HepG2 (cell line): ENCODE results near the gene PIP5K1C. TPM values are rescaled to one million over a fixed set of nuclear protein-coding genes. Genes with fewer than 3 reads are reported as not detected.

Experiments
- ATAC-seq: fragments of 200-7000 bp; cut with Tn5 transposase; 3 replicates; pipeline ENCODE4 v1.9.1; 2020; ENCODE audit warnings: mild to moderate bottlenecking, moderate library complexity
- BruUV-seq: library from RNA; stranded (reverse); fragments of 400-500 nt; replicated peaks from 2 replicates; lab custom pipeline; 2021; lab: Mats Ljungman, UMichigan
- CTCF ChIA-PET: fragments of 300-600 bp; formaldehyde crosslinking; extraction: SDS; loops from one replicate; lab custom pipeline; 2021; ENCODE audit warnings: low total read pairs, inconsistent platforms, low intra/inter-chr PET ratio; lab: Yijun Ruan, JAX
- POLR2A ChIA-PET: fragments of 350-600 bp; sonication (Branson Sonifier 250); formaldehyde crosslinking; loops from one replicate; lab custom pipeline; 2020; ENCODE audit warnings: antibody characterized with exemption, inconsistent platforms; lab: Yijun Ruan, JAX
- DNase-seq: peaks from one replicate; pipeline ENCODE4 v3.0.0-alpha.2; 2015; ENCODE audit warnings: low spot score
- FAIRE-seq: peaks from 3 replicates; lab custom pipeline; 2011; peaks lifted over from hg19 to GRCh38; lab: Jason Lieb, UNC
- H2AFZ ChIP-seq: one replicate; pipeline ENCODE4 v1.6.1; 2011; ENCODE audit warnings: low read length, inconsistent platforms
- H3K27ac ChIP-seq: fragments of 300-600 bp; 3 replicates; pipeline ENCODE4 v1.8.0; 2011; ENCODE audit warnings: mixed run types, mild to moderate bottlenecking, mixed read lengths, low read length, inconsistent platforms; ENCODE audit not compliant: insufficient read depth; ENCODE audit errors: extremely low read length
- H3K27me3 ChIP-seq, 2 experiments: fragments of 200-600 bp in 1 of 2; 2 replicates in 1 of 2; 3 replicates in 1 of 2; pipeline versions ENCODE4 v1.6.0 to v1.8.0; 2011; ENCODE audit warnings: low read length in 2 of 2, mild to moderate bottlenecking in 2 of 2, moderate library complexity in 2 of 2, inconsistent platforms in 1 of 2; ENCODE audit not compliant: insufficient read depth in 2 of 2, control insufficient read depth in 1 of 2
- H3K36me3 ChIP-seq, 2 experiments: fragments of 200-600 bp in 1 of 2; replicated peaks in 1 of 2; 2 replicates in 1 of 2; 3 replicates in 1 of 2; pipeline versions ENCODE4 v1.5.1 to v1.8.0; 2011; ENCODE audit warnings: low read length in 2 of 2, inconsistent platforms in 1 of 2; ENCODE audit not compliant: insufficient read depth in 2 of 2, control insufficient read depth in 1 of 2
- H3K4me1 ChIP-seq: 2 replicates; pipeline ENCODE4 v1.5.1; 2012; ENCODE audit warnings: low read length, inconsistent platforms; ENCODE audit not compliant: insufficient read depth
- H3K4me2 ChIP-seq: 2 replicates; pipeline ENCODE4 v1.6.0; 2011; ENCODE audit warnings: low read depth, low read length, inconsistent platforms
- H3K4me3 ChIP-seq, 3 experiments: fragments of 200-600 bp in 1 of 3; sonication (generic), shearing (Covaris generic) in 1 of 3; replicated peaks in 1 of 3; 2 replicates each; pipeline ENCODE4 v1.5.1; 2011 to 2016; ENCODE audit warnings: low read length in 3 of 3, inconsistent platforms in 2 of 3, low read depth in 2 of 3, mild to moderate bottlenecking in 2 of 3, control low read depth in 1 of 3, mixed read lengths in 1 of 3; ENCODE audit not compliant: insufficient read depth in 1 of 3
- H3K79me2 ChIP-seq: one replicate; pipeline ENCODE4 v1.6.1; 2011; ENCODE audit warnings: low read length, inconsistent platforms; ENCODE audit not compliant: insufficient read depth
- H3K9ac ChIP-seq: 2 replicates; pipeline ENCODE4 v1.6.0; 2011; ENCODE audit warnings: mild to moderate bottlenecking, low read depth, low read length, inconsistent platforms; ENCODE audit not compliant: insufficient read depth
- H3K9me3 ChIP-seq: 2 replicates; pipeline ENCODE4 v1.5.1; 2012; ENCODE audit warnings: mild to moderate bottlenecking, low read length
- H4K20me1 ChIP-seq: 2 replicates; pipeline ENCODE4 v1.6.0; 2011; ENCODE audit warnings: inconsistent platforms, mild to moderate bottlenecking, low read length, moderate library complexity; ENCODE audit not compliant: insufficient read depth
- AGO2 ChIP-seq: fragments of 200-400 bp; formaldehyde crosslinking; optimal IDR thresholded peaks from 2 replicates; pipeline ENCODE3; 2017; ENCODE audit warnings: mild to moderate bottlenecking, low read depth, low read length, moderate library complexity
- ATF7 ChIP-seq, 2 experiments: fragments of 450-650 bp in 1 of 2; sonication (generic) in 1 of 2; formaldehyde crosslinking in 1 of 2; IDR thresholded peaks; 2 replicates each; pipeline versions ENCODE4 v1.4.0 to v1.6.1; 2016 to 2020; ENCODE audit warnings: antibody characterized with exemption in 1 of 2, mild to moderate bottlenecking in 1 of 2, missing genetic modification reagents in 1 of 2
- NRL ChIP-seq: sonication (generic); formaldehyde crosslinking; IDR thresholded peaks from 2 replicates; pipeline ENCODE4 v1.5.0; 2020; ENCODE audit warnings: missing genetic modification reagents, mild to moderate bottlenecking, moderate library complexity, borderline replicate concordance
- REL ChIP-seq: sonication (generic); formaldehyde crosslinking; conservative IDR thresholded peaks from 2 replicates; pipeline ENCODE4 v1.8.0; 2022; ENCODE audit warnings: mild to moderate bottlenecking, missing genetic modification reagents, moderate library complexity
- RNF2 ChIP-seq: fragments of 450-650 bp; conservative IDR thresholded peaks from 2 replicates; pipeline ENCODE4 v1.6.1; 2016; ENCODE audit warnings: low read depth
- ZFAT ChIP-seq: sonication (generic); formaldehyde crosslinking; conservative IDR thresholded peaks from 2 replicates; pipeline ENCODE4 v1.8.1; 2023; ENCODE audit warnings: missing genetic modification reagents, inconsistent platforms
- ZNF124 ChIP-seq: sonication (generic); formaldehyde crosslinking; IDR thresholded peaks from 2 replicates; pipeline ENCODE4 v1.4.0; 2020; ENCODE audit warnings: missing genetic modification reagents
- ZNF136 ChIP-seq: sonication (generic); formaldehyde crosslinking; IDR thresholded peaks from 2 replicates; pipeline ENCODE4 v1.8.1; 2022; ENCODE audit warnings: low read depth, mild to moderate bottlenecking, moderate library complexity, missing genetic modification reagents
- ZNF589 ChIP-seq: sonication (generic); formaldehyde crosslinking; conservative IDR thresholded peaks from 2 replicates; pipeline ENCODE4 v1.8.0; 2022; ENCODE audit warnings: mild to moderate bottlenecking, moderate library complexity, missing genetic modification reagents
- ZSCAN9 ChIP-seq: IDR thresholded peaks from 2 replicates; pipeline ENCODE4 v1.6.1; 2016; ENCODE audit warnings: borderline replicate concordance
- WGBS: methylation state at CpG from one replicate; pipeline ENCODE4 v1.1.6; 2017; ENCODE audit warnings: low lambda C conversion rate; 5-methylcytosine and 5-hydroxymethylcytosine counted together
- in situ Hi-C: cut with HindIII; loops from 2 replicates; pipeline ENCODE4 v1.10.0; 2017; ENCODE audit warnings: low pct_unique_long_range_greater_than_20kb; ENCODE audit not compliant: extremely low pct_ligation_motif_present
- intact Hi-C: fragments of 100-400 bp; cut with micrococcal nuclease; formaldehyde crosslinking; loops from one replicate; pipeline ENCODE4 v1.10.0; 2022; ENCODE audit not compliant: unreplicated experiment
- polyA plus RNA-seq, 8 experiments: library from polyadenylated mRNA; depleted of rRNA in 3 of 8; stranded (reverse) in 7 of 8; unstranded in 1 of 8; fragments of >200 nt; fragmentation: Illumina TruSeq in 4 of 8; extraction: Trizol in 4 of 8; gene quantifications; 2 replicates each; pipeline versions ENCODE4 v1.2.1 to v1.2.3, GENCODE V29; 2011 to 2016; ENCODE audit warnings: low read depth in 4 of 8, missing spikeins in 1 of 8, mixed read lengths in 1 of 8; ENCODE audit not compliant: insufficient read depth in 1 of 8
- total RNA-seq, 5 experiments: library from RNA; depleted of rRNA; stranded (reverse); fragments of >200 nt; fragmentation: Illumina TruSeq; extraction: Trizol; gene quantifications; 2 replicates each; pipeline ENCODE4 v1.2.3, GENCODE V29; 2016; ENCODE audit warnings: low read depth in 1 of 5
- TF ChIP-seq, protein P1 (sequence below): sonication (generic); formaldehyde crosslinking; IDR thresholded peaks from 2 replicates; pipeline ENCODE4 v1.8.1; 2023; ENCODE audit warnings: missing genetic modification reagents, mild to moderate bottlenecking, borderline replicate concordance
- TF ChIP-seq, protein P2 (sequence below): sonication (generic); formaldehyde crosslinking; IDR thresholded peaks from 2 replicates; pipeline ENCODE4 v1.5.0; 2020; ENCODE audit warnings: mild to moderate bottlenecking, missing genetic modification reagents, borderline replicate concordance
- TF ChIP-seq, protein P3 (sequence below), 2 experiments: sonication (generic) in 1 of 2; formaldehyde crosslinking in 1 of 2; IDR thresholded peaks; 2 replicates each; pipeline versions ENCODE4 v1.4.0 to v1.6.1; 2018 to 2020; ENCODE audit warnings: missing genetic modification reagents in 2 of 2, borderline replicate concordance in 1 of 2, low read depth in 1 of 2, mild to moderate bottlenecking in 1 of 2, missing biosample characterization in 1 of 2

Gene PIP5K1C
- total and polyA plus RNA-seq, 2 of the 13 experiments (the other 11 are each of a cell fraction or from before 2014, with no cell fraction given): 3.6 to 4.3 TPM

DNA sequence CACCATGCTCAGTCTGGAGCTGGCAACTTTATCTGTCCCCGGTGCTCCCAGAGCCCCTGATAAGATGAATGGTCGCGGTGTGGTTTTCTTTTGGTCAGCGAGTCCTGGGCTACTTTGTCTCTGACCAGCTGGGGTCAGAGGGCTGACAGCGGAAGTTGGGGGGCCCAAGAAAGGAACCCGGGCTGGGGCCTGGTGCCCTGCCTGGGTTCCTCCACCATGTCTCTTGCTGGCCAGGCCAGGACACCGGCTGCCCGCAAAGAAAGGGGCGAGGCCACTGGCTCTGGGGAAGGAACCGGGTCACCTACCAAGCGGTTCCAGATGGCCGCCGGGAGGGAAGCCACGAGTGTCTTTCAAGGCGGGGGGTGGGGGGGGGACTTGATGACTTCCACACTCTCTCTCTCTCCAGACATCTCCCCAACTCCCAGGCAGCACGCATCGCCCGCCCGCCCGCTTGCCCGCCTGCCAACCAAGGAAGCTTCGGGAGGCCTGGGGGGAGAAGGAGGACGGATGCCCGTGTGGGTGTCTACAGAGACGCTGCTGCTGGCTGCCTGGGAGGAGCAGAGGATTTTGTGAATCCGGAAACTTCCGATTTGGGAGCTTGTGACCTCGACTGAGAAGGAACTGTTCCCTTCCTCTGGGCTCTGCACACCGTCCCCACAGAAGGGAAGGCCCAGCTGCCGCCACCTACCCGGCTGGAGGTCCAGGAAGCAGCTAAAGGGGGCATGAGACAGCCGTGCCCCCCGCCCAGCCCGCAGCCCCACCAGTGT is 1.1 kb downstream of the PIP5K1C start:
- Histone ChIP-seq H4K20me1 (peaks cover 5% of the 10 kb centered on the region; the same call in 1 of the 2 replicates), H3K4me2 (peak overlapping the region; percentile 97), H3K9me3 (no peaks in the 10 kb centered on the region), H3K9ac (peak overlapping the region; percentile 85), H3K36me3 (no peaks in the 10 kb centered on the region), H3K4me3 (peak overlapping the region; percentile 81 to 93 (median 89)), H3K4me1 (peaks cover 15% of the 10 kb centered on the region), H2AFZ (no peak overlapping the region), H3K27me3 (no peaks in the 10 kb centered on the region; a peak in 1 of 5 replicates), H3K27ac (peak overlapping the region; percentile 18), H3K79me2 (peaks cover 26% of the 10 kb centered on the region)
- DNase-seq (no peak), ATAC-seq (peak; percentile 18), FAIRE-seq (no peak)
- in situ Hi-C loops (no loop called here), intact Hi-C loops (no loop called here)
- POLR2A ChIA-PET: no interaction called here
- no TSS peak for BruUV-seq
- 0% methylated on average over 6 of the region's 34 CpGs for WGBS
- CTCF ChIA-PET: no interaction called here
- 0 out of 2 replicates have a peak, but pooled peaks have one; percentile 35 for TF ChIP-seq NRL (CRISPR knock-in tag)
- no peak for TF ChIP-seq ZNF124 (CRISPR knock-in tag)
- no peak for TF ChIP-seq RNF2
- peak; percentile 58; the same call in 1 of the 2 replicates for TF ChIP-seq ZNF589
- 0 out of 2 replicates have a peak, but pooled peaks have one; percentile 46 for TF ChIP-seq ZNF136 (CRISPR knock-in tag)
- no peak for TF ChIP-seq ZSCAN9 (CRISPR knock-in tag)
- TF ChIP-seq, protein P1, sequence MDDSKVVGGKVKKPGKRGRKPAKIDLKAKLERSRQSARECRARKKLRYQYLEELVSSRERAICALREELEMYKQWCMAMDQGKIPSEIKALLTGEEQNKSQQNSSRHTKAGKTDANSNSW (CRISPR knock-in tag): no peak
- 0 out of 2 replicates have a peak, but pooled peaks have one; percentile 53 for TF ChIP-seq REL (CRISPR knock-in tag)
- no peak for TF ChIP-seq ATF7 (IDR thresholded peaks at IDR 0.05)
- TF ChIP-seq ATF7 (CRISPR knock-in tag; IDR thresholded peaks at IDR 0.05): no peak
- TF ChIP-seq AGO2: peak; percentile 12
- TF ChIP-seq, protein P2, sequence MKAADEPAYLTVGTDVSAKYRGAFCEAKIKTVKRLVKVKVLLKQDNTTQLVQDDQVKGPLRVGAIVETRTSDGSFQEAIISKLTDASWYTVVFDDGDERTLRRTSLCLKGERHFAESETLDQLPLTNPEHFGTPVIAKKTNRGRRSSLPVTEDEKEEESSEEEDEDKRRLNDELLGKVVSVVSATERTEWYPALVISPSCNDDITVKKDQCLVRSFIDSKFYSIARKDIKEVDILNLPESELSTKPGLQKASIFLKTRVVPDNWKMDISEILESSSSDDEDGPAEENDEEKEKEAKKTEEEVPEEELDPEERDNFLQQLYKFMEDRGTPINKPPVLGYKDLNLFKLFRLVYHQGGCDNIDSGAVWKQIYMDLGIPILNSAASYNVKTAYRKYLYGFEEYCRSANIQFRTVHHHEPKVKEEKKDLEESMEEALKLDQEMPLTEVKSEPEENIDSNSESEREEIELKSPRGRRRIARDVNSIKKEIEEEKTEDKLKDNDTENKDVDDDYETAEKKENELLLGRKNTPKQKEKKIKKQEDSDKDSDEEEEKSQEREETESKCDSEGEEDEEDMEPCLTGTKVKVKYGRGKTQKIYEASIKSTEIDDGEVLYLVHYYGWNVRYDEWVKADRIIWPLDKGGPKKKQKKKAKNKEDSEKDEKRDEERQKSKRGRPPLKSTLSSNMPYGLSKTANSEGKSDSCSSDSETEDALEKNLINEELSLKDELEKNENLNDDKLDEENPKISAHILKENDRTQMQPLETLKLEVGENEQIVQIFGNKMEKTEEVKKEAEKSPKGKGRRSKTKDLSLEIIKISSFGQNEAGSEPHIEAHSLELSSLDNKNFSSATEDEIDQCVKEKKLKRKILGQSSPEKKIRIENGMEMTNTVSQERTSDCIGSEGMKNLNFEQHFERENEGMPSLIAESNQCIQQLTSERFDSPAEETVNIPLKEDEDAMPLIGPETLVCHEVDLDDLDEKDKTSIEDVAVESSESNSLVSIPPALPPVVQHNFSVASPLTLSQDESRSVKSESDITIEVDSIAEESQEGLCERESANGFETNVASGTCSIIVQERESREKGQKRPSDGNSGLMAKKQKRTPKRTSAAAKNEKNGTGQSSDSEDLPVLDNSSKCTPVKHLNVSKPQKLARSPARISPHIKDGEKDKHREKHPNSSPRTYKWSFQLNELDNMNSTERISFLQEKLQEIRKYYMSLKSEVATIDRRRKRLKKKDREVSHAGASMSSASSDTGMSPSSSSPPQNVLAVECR (CRISPR knock-in tag): peak; percentile 50
- TF ChIP-seq, protein P3, sequence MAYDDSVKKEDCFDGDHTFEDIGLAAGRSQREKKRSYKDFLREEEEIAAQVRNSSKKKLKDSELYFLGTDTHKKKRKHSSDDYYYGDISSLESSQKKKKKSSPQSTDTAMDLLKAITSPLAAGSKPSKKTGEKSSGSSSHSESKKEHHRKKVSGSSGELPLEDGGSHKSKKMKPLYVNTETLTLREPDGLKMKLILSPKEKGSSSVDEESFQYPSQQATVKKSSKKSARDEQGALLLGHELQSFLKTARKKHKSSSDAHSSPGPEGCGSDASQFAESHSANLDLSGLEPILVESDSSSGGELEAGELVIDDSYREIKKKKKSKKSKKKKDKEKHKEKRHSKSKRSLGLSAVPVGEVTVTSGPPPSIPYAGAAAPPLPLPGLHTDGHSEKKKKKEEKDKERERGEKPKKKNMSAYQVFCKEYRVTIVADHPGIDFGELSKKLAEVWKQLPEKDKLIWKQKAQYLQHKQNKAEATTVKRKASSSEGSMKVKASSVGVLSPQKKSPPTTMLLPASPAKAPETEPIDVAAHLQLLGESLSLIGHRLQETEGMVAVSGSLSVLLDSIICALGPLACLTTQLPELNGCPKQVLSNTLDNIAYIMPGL (CRISPR knock-in tag; IDR thresholded peaks at IDR 0.05; ENCODE audit: borderline replicate concordance in 1 of 2, low read depth in 1 of 2): 0 out of 4 replicates have a peak, but pooled peaks of 1 of the 2 experiments have one; percentile 15
- no peak for TF ChIP-seq ZFAT (CRISPR knock-in tag)
